Measurements from ENCODE around the gene FTSJ1. TPM values are rescaled to one million over a fixed set of nuclear protein-coding genes. Genes with fewer than 3 reads are reported as not detected.

Gene FTSJ1
- total and polyA plus RNA-seq, 2 donors (not counting 1 experiment from before 2014, with no cell fraction given), result 36.6 to 55.8 TPM

DNA sequence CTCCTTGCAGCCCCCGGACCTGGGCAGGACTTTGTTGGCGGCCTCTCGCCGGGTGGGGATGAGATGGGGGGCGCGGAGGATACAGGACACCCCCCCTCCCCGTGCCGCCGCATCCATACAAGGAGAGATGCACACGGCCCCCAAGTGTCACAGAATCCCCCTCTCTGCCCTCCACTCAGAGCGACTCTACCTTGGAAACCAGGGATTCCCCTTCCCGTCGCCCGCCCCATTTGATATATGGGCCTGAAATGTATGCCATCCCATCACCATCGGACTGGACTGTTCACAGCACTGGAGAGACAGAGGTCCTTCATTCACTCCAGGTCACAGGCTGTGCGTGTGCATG is 33.2 kb downstream of the FTSJ1 start:
- peak overlapping the region; percentile 82 for H3K27ac Mint-ChIP-seq
- Histone ChIP-seq H3K36me3 (replicated peaks in 1 of 2; ENCODE audit: control extremely low read depth in 1 of 2, control insufficient read depth in 1 of 2, extremely low read depth in 1 of 2, insufficient read depth in 2 of 2, low read length in 1 of 2) (no peaks in the 10 kb centered on the region), H3K4me3 (ENCODE audit: control extremely low read depth in 1 of 5, extremely low read depth in 1 of 5, insufficient read depth in 1 of 5, low read depth in 2 of 5, low read length in 4 of 5) (peak overlapping the region in 4 of 5 experiments; percentile 58 to 82 (median 74)), H3K9ac (ENCODE audit: low read length) (peak overlapping the region; percentile 78), H3K9me3 (ENCODE audit: control extremely low read depth in 1 of 3, control insufficient read depth in 2 of 3, insufficient read depth in 1 of 3, low read length in 2 of 3) (no peaks in the 10 kb centered on the region), H4K20me1 (ENCODE audit: control insufficient read depth, insufficient read depth, low read length, poor library complexity, severe bottlenecking) (no peaks in the 10 kb centered on the region), H2AFZ (ENCODE audit: insufficient read depth, low read depth, low read length, poor library complexity, severe bottlenecking) (peak overlapping the region; percentile 64), H3K79me2 (ENCODE audit: control insufficient read depth, insufficient read depth, low read length) (no peaks in the 10 kb centered on the region), H3K27me3 (replicated peaks in 1 of 4; ENCODE audit: control extremely low read depth in 1 of 4, control insufficient read depth in 3 of 4, insufficient read depth in 4 of 4, low read length in 3 of 4) (no peaks in the 10 kb centered on the region), H3K27ac (ENCODE audit: low read length in 2 of 2) (peak overlapping the region; percentile 28 to 92), H3K4me2 (replicated peaks; ENCODE audit: low read depth, low read length, poor library complexity, severe bottlenecking) (peak overlapping the region; percentile 80), H3K4me1 (ENCODE audit: control insufficient read depth in 2 of 2, insufficient read depth in 2 of 2, low read length in 2 of 2) (peaks cover 3 to 13% of the 10 kb centered on the region in 2 donors)
- POLR2A ChIA-PET, result no interaction called here
- intact Hi-C loops (cut with micrococcal nuclease), result loop anchor here (5.0 kb wide), 1 partner anchor 42 kb away; no protein-coding TSS in a partner anchor
- no peaks in the 10 kb centered on the region for H3K27me3 Mint-ChIP-seq
- ATAC-seq (ENCODE audit: low read depth) (no peak), DNase-seq (no peak)
- peak overlapping the region; percentile 92 for H3K4me3 Mint-ChIP-seq
- H3K9me3 Mint-ChIP-seq (ENCODE audit: insufficient read depth), result no peaks in the 10 kb centered on the region
- peaks cover 12% of the 10 kb centered on the region for H3K4me1 Mint-ChIP-seq
- CTCF ChIA-PET, result no interaction called here
- TF ChIP-seq EZH2 (IDR thresholded peaks at IDR 0.05; ENCODE audit: borderline replicate concordance, insufficient read depth, low read depth, low read length, poor library complexity, severe bottlenecking), result no peak
- TF ChIP-seq, protein P1, sequence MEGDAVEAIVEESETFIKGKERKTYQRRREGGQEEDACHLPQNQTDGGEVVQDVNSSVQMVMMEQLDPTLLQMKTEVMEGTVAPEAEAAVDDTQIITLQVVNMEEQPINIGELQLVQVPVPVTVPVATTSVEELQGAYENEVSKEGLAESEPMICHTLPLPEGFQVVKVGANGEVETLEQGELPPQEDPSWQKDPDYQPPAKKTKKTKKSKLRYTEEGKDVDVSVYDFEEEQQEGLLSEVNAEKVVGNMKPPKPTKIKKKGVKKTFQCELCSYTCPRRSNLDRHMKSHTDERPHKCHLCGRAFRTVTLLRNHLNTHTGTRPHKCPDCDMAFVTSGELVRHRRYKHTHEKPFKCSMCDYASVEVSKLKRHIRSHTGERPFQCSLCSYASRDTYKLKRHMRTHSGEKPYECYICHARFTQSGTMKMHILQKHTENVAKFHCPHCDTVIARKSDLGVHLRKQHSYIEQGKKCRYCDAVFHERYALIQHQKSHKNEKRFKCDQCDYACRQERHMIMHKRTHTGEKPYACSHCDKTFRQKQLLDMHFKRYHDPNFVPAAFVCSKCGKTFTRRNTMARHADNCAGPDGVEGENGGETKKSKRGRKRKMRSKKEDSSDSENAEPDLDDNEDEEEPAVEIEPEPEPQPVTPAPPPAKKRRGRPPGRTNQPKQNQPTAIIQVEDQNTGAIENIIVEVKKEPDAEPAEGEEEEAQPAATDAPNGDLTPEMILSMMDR (IDR thresholded peaks at IDR 0.05), result no peak
- 21% methylated on average over 2 of the region's 16 CpGs for WGBS (ENCODE audit: insufficient coverage)

DNA sequence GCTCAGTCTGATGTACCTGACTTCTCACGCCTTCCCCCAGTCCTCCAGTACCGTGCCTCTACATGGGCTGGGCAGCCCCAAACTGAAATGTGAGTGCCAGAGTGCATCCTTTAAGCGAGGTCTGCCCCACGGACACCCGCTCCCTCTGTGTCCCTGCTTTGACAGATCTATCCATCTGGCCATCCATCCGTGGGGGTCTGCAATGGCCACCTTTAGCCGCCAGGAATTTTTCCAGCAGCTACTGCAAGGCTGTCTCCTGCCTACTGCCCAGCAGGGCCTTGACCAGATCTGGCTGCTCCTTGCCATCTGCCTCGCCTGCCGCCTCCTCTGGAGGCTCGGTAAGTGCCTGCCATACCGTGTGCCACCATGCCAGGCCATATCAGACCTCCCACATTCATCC is 33.6 kb downstream of the FTSJ1 start:
- no peak overlapping the region for H2AFZ ChIP-seq (ENCODE audit: insufficient read depth, low read depth, low read length, poor library complexity, severe bottlenecking)
- H3K27me3 ChIP-seq (replicated peaks in 1 of 4; ENCODE audit: control extremely low read depth in 1 of 4, control insufficient read depth in 3 of 4, insufficient read depth in 4 of 4, low read length in 3 of 4), result no peaks in the 10 kb centered on the region
- no peaks in the 10 kb centered on the region for H3K36me3 ChIP-seq (replicated peaks in 1 of 2; ENCODE audit: control extremely low read depth in 1 of 2, control insufficient read depth in 1 of 2, extremely low read depth in 1 of 2, insufficient read depth in 2 of 2, low read length in 1 of 2)
- no peaks in the 10 kb centered on the region for H3K9me3 ChIP-seq (ENCODE audit: control extremely low read depth in 1 of 3, control insufficient read depth in 2 of 3, insufficient read depth in 1 of 3, low read length in 2 of 3)
- intact Hi-C loops (cut with micrococcal nuclease), result loop anchor here (5.0 kb wide), 1 partner anchor 42 kb away; no protein-coding TSS in a partner anchor
- Mint-ChIP-seq H3K4me3 (peak overlapping the region; percentile 92), H3K9me3 (ENCODE audit: insufficient read depth) (no peaks in the 10 kb centered on the region), H3K27ac (peak overlapping the region; percentile 82), H3K27me3 (no peaks in the 10 kb centered on the region), H3K4me1 (peaks cover 12% of the 10 kb centered on the region)
- peak overlapping the region; percentile 80 for H3K4me2 ChIP-seq (replicated peaks; ENCODE audit: low read depth, low read length, poor library complexity, severe bottlenecking)
- peak overlapping the region in 3 of 5 experiments; percentile 58 to 82 (median 74) for H3K4me3 ChIP-seq (ENCODE audit: control extremely low read depth in 1 of 5, extremely low read depth in 1 of 5, insufficient read depth in 1 of 5, low read depth in 2 of 5, low read length in 4 of 5)
- no peaks in the 10 kb centered on the region for H3K79me2 ChIP-seq (ENCODE audit: control insufficient read depth, insufficient read depth, low read length)
- no peak for DNase-seq
- ChIA-PET CTCF (no interaction called here), POLR2A (no interaction called here)
- peak overlapping the region; percentile 78 for H3K9ac ChIP-seq (ENCODE audit: low read length)
- H4K20me1 ChIP-seq (ENCODE audit: control insufficient read depth, insufficient read depth, low read length, poor library complexity, severe bottlenecking), result no peaks in the 10 kb centered on the region
- no peak overlapping the region for H3K27ac ChIP-seq (ENCODE audit: low read length in 2 of 2)
- TF ChIP-seq, protein P1 (IDR thresholded peaks at IDR 0.05), result no peak
- no peak for TF ChIP-seq EZH2 (IDR thresholded peaks at IDR 0.05; ENCODE audit: borderline replicate concordance, insufficient read depth, low read depth, low read length, poor library complexity, severe bottlenecking)
- no peak for ATAC-seq (ENCODE audit: low read depth)
- H3K4me1 ChIP-seq (ENCODE audit: control insufficient read depth in 2 of 2, insufficient read depth in 2 of 2, low read length in 2 of 2), result peaks cover 3 to 13% of the 10 kb centered on the region in 2 donors
- WGBS (ENCODE audit: insufficient coverage), result 89% methylated on average over 8 of the region's 11 CpGs

Measured in B cell (primary cell).